ENCODE data around the gene ECI2.
"Not testable (repeated sequence)": the region's sequence is repeated elsewhere in the genome, so short reads cannot be mapped to it uniquely, and the experiment has no call there.

The ECI2 gene

GRCh38 chr6:4093288-4093687, 42.1 kb downstream of the ECI2 start:
- DNase-seq, result no peak

- DNase-seq, result no peak
Observed at GRCh38 chr6:4091941-4092340, 43.4 kb downstream of the ECI2 start.

GRCh38 chr6:4090043-4090442, 45.3 kb downstream of the ECI2 start:
- not testable (repeated sequence) for DNase-seq

GRCh38 chr6:4088704-4089103, 46.7 kb downstream of the ECI2 start:
- DNase-seq, result no peak

- DNase-seq, result no peak
Observed at GRCh38 chr6:4085332-4085700, 50.1 kb downstream of the ECI2 start.

GRCh38 chr6:4084444-4085331, 50.7 kb downstream of the ECI2 start:
- no peak for DNase-seq

- no peak for DNase-seq
Observed at GRCh38 chr6:4078691-4079471, 56.5 kb downstream of the ECI2 start, which contains the start of gene FAM217A. TSS of gene FAM217A (minus strand) at chr6:4079137. CDS start at chr6:4077414, 1,723 bp downstream.

GRCh38 chr6:4074478-4075235, 60.7 kb downstream of the ECI2 start:
- DNase-seq, result no peak

- DNase-seq, result no peak
Observed at GRCh38 chr6:4071330-4071729, 64.0 kb downstream of the ECI2 start.

GRCh38 chr6:4069199-4069598, 66.2 kb downstream of the ECI2 start:
- no peak for DNase-seq

- DNase-seq, result no peak
Observed at GRCh38 chr6:4067673-4068072, 67.7 kb downstream of the ECI2 start.

GRCh38 chr6:4066029-4066755, 69.2 kb downstream of the ECI2 start:
- DNase-seq, result no peak

Measured in activated CD4-positive, CD25-positive, alpha-beta regulatory T cell (primary cell).